RPMI7951 (cell line): ENCODE results near the gene KLHL29. TPM values are rescaled to one million over a fixed set of nuclear protein-coding genes. Genes with fewer than 3 reads are reported as not detected.

Experiments used
- DNase-seq: peaks from one replicate; pipeline ENCODE4 v3.0.0-alpha.2; 2012; ENCODE audit warnings: low read depth
- total RNA-seq: library from RNA; depleted of rRNA; stranded (reverse); fragments of >200 nt; shearing (Covaris generic); gene quantifications from 2 replicates; pipeline ENCODE4 v1.2.3, GENCODE V29; 2014

The KLHL29 gene
- total RNA-seq, 1 experiment from 2014 or later = 0.84 TPM

- no peak for DNase-seq
These were observed 128.4 kb downstream of the KLHL29 start for GRCh38 chr2:23513245-23513871.

GRCh38 chr2:23513872-23514793 lies 129.2 kb downstream of the KLHL29 start:
- no peak for DNase-seq

- no peak for DNase-seq
These were observed 131.7 kb downstream of the KLHL29 start for GRCh38 chr2:23516520-23517256.

- no peak for DNase-seq
These were observed 133.7 kb downstream of the KLHL29 start for GRCh38 chr2:23518481-23519333.

GRCh38 chr2:23519334-23519651 lies 134.3 kb downstream of the KLHL29 start:
- DNase-seq = no peak

- peak; percentile 17 for DNase-seq
These were observed 135.3 kb downstream of the KLHL29 start for GRCh38 chr2:23520256-23520655.

GRCh38 chr2:23521060-23521459 lies 136.1 kb downstream of the KLHL29 start:
- no peak for DNase-seq

- no peak for DNase-seq
These were observed 137.9 kb downstream of the KLHL29 start for GRCh38 chr2:23522726-23523372.

GRCh38 chr2:23523373-23524260 lies 138.6 kb downstream of the KLHL29 start:
- no peak for DNase-seq

- DNase-seq = peak; percentile 64
These were observed 139.3 kb downstream of the KLHL29 start for GRCh38 chr2:23524261-23524706.

GRCh38 chr2:23525137-23525765 lies 140.3 kb downstream of the KLHL29 start:
- DNase-seq = no peak

- no peak for DNase-seq
These were observed 141.1 kb downstream of the KLHL29 start for GRCh38 chr2:23526114-23526513.

GRCh38 chr2:23526835-23527790 lies 142.1 kb downstream of the KLHL29 start:
- DNase-seq = no peak

- no peak for DNase-seq
These were observed 143.2 kb downstream of the KLHL29 start for GRCh38 chr2:23528171-23528570.

- DNase-seq = no peak
These were observed 143.7 kb downstream of the KLHL29 start for GRCh38 chr2:23528690-23529089.

GRCh38 chr2:23529659-23530058 lies 144.7 kb downstream of the KLHL29 start:
- no peak for DNase-seq

GRCh38 chr2:23530206-23530908 lies 145.4 kb downstream of the KLHL29 start:
- DNase-seq = no peak

GRCh38 chr2:23530909-23531276 lies 145.9 kb downstream of the KLHL29 start:
- no peak for DNase-seq
